HG03175 (cell line): Measurements from ENCODE around the gene MLX.
A peak's percentile ranks its signal among the peaks of the same experiment; 100 is the strongest.
"Not testable (repeated sequence)": the region's sequence is repeated elsewhere in the genome, so short reads cannot be mapped to it uniquely, and the experiment has no call there.

Experiments used
- ATAC-seq: cut with Tn5 transposase; IDR thresholded peaks from one replicate; pipeline ENCODE4 v1.9.1; 2021; ENCODE audit warnings: mild to moderate bottlenecking, moderate library complexity; ENCODE audit not compliant: unreplicated experiment

Gene MLX

GRCh38 chr17:42536372-42537155 lies 30.3 kb upstream of the MLX start:
- peak; percentile 73 for ATAC-seq

GRCh38 chr17:42537156-42537805 lies 29.6 kb upstream of the MLX start:
- ATAC-seq: no peak

GRCh38 chr17:42537826-42538451 lies 29.0 kb upstream of the MLX start:
- no peak for ATAC-seq

GRCh38 chr17:42538482-42538881 lies 28.4 kb upstream of the MLX start:
- ATAC-seq: no peak

GRCh38 chr17:42540558-42540957 lies 26.3 kb upstream of the MLX start:
- not testable (repeated sequence) for ATAC-seq

- no peak for ATAC-seq
These were observed 25.7 kb upstream of the MLX start for GRCh38 chr17:42541041-42541833.

- ATAC-seq: no peak
These were observed 23.5 kb upstream of the MLX start for GRCh38 chr17:42543190-42544079.

- no peak for ATAC-seq
These were observed 22.0 kb upstream of the MLX start for GRCh38 chr17:42544874-42545283.

- ATAC-seq: not testable (repeated sequence)
These were observed 21.0 kb upstream of the MLX start for GRCh38 chr17:42545755-42546505.

GRCh38 chr17:42547001-42547461 lies 19.9 kb upstream of the MLX start:
- no peak for ATAC-seq

- ATAC-seq: no peak
These were observed 19.2 kb upstream of the MLX start for GRCh38 chr17:42547698-42548069.

GRCh38 chr17:42548070-42548837 lies 18.6 kb upstream of the MLX start:
- ATAC-seq: peak; percentile 61

- no peak for ATAC-seq
These were observed 17.7 kb upstream of the MLX start for GRCh38 chr17:42548993-42549755.

- ATAC-seq: not testable (repeated sequence)
These were observed 14.2 kb upstream of the MLX start, which contains the start of gene HSD17B1 for GRCh38 chr17:42552736-42553135. HSD17B1 (plus strand) TSS chr17:42552923; CDS start chr17:42552934, 11 bp downstream.

- no peak for ATAC-seq
These were observed 13.6 kb upstream of the MLX start for GRCh38 chr17:42553161-42553818.

- ATAC-seq: no peak
These were observed 13.0 kb upstream of the MLX start for GRCh38 chr17:42553866-42554249.
